ENCODE measurements around the gene TBXAS1.

The TBXAS1 gene

DNA sequence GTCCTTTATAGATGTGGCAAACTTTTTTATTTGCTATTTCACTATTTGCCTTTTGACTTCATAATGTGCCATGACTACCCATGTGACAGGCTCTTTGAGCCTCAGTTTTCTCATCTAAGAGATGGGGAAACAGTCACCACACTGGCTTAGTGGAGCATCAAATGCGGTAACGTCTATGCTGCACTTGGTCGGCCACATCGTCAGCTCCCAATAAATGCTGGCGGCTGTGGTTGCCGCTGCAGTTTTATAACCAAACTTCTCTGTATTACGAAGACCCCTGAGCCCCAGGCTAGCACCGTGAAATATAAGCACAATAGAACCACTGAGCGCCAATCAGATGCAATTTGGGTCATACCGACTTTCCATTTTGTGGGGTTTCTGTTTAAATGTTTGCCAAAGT, 177.5 kb downstream of the TBXAS1 start:
- no peak overlapping the region for H3K27ac ChIP-seq (ENCODE audit: extremely low read depth, low read depth, low read length)
- no peaks in the 10 kb centered on the region for H3K36me3 ChIP-seq (ENCODE audit: control insufficient read depth in 2 of 2, insufficient read depth in 1 of 2, low read length in 2 of 2)
- H3K4me3 ChIP-seq (ENCODE audit: low read depth, low read length): no peak overlapping the region
- H3K4me1 ChIP-seq (ENCODE audit: control insufficient read depth, insufficient read depth, low read length): no peaks in the 10 kb centered on the region
- H3K9me3 ChIP-seq (ENCODE audit: control insufficient read depth, insufficient read depth, low read depth, low read length): no peaks in the 10 kb centered on the region
- ChIA-PET POLR2A (interaction anchor here (0.5 kb wide), 1 partner anchor 29 kb away, joined by 4 read pairs; no protein-coding TSS in a partner anchor), CTCF (interaction anchor here (0.6 to 5.2 kb wide), 11 partner anchors 9 to 572 kb away, joined by 3 to 38 read pairs (median 4); no protein-coding TSS in a partner anchor)
- TF ChIP-seq ZNF112 (tag by site-specific recombination; IDR thresholded peaks at IDR 0.05) (no peak), ZNF416 (tag by site-specific recombination; IDR thresholded peaks at IDR 0.05) (no peak), ZNF132 (tag by site-specific recombination; IDR thresholded peaks at IDR 0.05; ENCODE audit: borderline replicate concordance) (no peak), ZNF692 (tag by site-specific recombination; IDR thresholded peaks at IDR 0.05) (no peak), KLF10 (tag by site-specific recombination; IDR thresholded peaks at IDR 0.05) (no peak), ZNF202 (tag by site-specific recombination; IDR thresholded peaks at IDR 0.05; ENCODE audit: borderline replicate concordance) (no peak), KLF8 (tag by site-specific recombination; IDR thresholded peaks at IDR 0.05) (no peak), ZBTB7A (tag by site-specific recombination; IDR thresholded peaks at IDR 0.05; ENCODE audit: low read depth) (no peak), GLIS1 (tag by site-specific recombination; IDR thresholded peaks at IDR 0.05) (no peak), ZNF701 (tag by site-specific recombination; IDR thresholded peaks at IDR 0.05) (no peak), ZFHX2 (tag by site-specific recombination; conservative IDR thresholded peaks at IDR 0.05) (no peak), ZNF184 (tag by site-specific recombination; IDR thresholded peaks at IDR 0.05) (no peak), ZSCAN23 (tag by site-specific recombination; IDR thresholded peaks at IDR 0.05) (no peak), SCRT2 (tag by site-specific recombination; IDR thresholded peaks at IDR 0.05) (no peak), ZNF76 (tag by site-specific recombination; IDR thresholded peaks at IDR 0.05; ENCODE audit: borderline replicate concordance, low read depth) (no peak)
- TF ChIP-seq, protein P1, sequence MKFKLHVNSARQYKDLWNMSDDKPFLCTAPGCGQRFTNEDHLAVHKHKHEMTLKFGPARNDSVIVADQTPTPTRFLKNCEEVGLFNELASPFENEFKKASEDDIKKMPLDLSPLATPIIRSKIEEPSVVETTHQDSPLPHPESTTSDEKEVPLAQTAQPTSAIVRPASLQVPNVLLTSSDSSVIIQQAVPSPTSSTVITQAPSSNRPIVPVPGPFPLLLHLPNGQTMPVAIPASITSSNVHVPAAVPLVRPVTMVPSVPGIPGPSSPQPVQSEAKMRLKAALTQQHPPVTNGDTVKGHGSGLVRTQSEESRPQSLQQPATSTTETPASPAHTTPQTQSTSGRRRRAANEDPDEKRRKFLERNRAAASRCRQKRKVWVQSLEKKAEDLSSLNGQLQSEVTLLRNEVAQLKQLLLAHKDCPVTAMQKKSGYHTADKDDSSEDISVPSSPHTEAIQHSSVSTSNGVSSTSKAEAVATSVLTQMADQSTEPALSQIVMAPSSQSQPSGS (tag by site-specific recombination; IDR thresholded peaks at IDR 0.05; ENCODE audit: low read depth): no peak
- TF ChIP-seq, protein P2, sequence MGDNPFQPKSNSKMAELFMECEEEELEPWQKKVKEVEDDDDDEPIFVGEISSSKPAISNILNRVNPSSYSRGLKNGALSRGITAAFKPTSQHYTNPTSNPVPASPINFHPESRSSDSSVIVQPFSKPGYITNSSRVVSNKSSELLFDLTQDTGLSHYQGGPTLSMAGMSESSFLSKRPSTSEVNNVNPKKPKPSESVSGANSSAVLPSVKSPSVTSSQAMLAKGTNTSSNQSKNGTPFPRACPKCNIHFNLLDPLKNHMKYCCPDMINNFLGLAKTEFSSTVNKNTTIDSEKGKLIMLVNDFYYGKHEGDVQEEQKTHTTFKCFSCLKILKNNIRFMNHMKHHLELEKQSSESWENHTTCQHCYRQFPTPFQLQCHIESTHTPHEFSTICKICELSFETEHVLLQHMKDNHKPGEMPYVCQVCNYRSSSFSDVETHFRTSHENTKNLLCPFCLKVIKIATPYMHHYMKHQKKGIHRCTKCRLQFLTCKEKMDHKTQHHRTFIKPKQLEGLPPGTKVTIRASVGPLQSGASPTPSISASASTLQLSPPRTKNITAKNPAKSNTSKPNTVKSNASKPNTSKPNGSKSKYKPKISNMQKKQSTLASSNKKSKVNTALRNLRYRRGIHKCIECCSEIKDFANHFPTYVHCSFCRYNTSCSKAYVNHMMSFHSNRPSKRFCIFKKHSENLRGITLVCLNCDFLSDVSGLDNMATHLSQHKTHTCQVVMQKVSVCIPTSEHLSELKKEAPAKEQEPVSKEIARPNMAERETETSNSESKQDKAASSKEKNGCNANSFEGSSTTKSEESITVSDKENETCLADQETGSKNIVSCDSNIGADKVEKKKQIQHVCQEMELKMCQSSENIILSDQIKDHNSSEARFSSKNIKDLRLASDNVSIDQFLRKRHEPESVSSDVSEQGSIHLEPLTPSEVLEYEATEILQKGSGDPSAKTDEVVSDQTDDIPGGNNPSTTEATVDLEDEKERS (tag by site-specific recombination; IDR thresholded peaks at IDR 0.05): no peak

DNA sequence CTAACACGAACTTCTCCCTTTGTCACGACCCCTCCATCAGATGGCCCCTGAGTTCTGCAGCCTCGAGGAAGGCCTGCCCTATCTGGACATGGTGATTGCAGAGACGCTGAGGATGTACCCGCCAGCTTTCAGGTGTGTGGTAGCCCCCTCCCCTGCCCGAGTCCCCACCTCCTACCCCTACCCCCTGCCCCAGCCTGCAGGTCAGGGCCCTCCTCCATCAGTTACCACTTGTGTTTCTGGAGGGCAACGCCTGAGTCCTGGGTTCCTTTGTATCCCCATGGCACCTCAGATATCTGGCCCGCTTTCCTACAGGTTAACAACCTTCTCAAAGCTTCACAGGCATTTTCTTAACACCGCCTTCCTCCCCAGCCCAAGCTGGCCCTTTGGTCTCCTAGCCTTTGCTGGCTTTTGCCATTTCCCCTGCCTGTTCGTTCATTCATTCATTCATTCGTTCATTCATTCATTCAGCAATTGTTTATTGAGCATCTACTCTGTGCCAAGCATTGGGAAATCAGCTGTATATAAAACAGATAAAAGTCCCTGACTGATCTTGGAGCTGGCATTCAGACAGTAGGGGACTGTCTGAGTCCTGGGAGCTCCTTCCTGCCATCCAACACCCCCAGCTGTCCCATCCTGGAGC, 178.1 kb downstream of the TBXAS1 start:
- ChIA-PET POLR2A (no interaction called here), CTCF (interaction anchor here (0.9 to 1.9 kb wide), 4 partner anchors 9 to 573 kb away, joined by 3 to 12 read pairs (median 4); no protein-coding TSS in a partner anchor)

More for the DNA sequence above, 178.1 kb downstream of the TBXAS1 start:
- Histone ChIP-seq H3K27ac (ENCODE audit: extremely low read depth, low read depth, low read length) (no peak overlapping the region), H3K4me1 (ENCODE audit: control insufficient read depth, insufficient read depth, low read length) (no peaks in the 10 kb centered on the region), H3K36me3 (ENCODE audit: control insufficient read depth in 2 of 2, insufficient read depth in 1 of 2, low read length in 2 of 2) (no peaks in the 10 kb centered on the region), H3K9me3 (ENCODE audit: control insufficient read depth, insufficient read depth, low read depth, low read length) (no peaks in the 10 kb centered on the region), H3K4me3 (ENCODE audit: low read depth, low read length) (no peak overlapping the region)
- TF ChIP-seq ZNF585B (tag by site-specific recombination; IDR thresholded peaks at IDR 0.05) (no peak), ZNF24 (tag by site-specific recombination; IDR thresholded peaks at IDR 0.05) (0 out of 2 replicates have a peak, but pooled peaks have one; percentile 51), ZNF664 (tag by site-specific recombination; IDR thresholded peaks at IDR 0.05) (0 out of 2 replicates have a peak, but pooled peaks have one; percentile 29), ZNF350 (tag by site-specific recombination; IDR thresholded peaks at IDR 0.05) (no peak), ZNF169 (tag by site-specific recombination; IDR thresholded peaks at IDR 0.05) (no peak), ZNF530 (tag by site-specific recombination; IDR thresholded peaks at IDR 0.05; ENCODE audit: low read depth) (no peak)
